SK-N-SH (cell line): ENCODE data around the gene OR2B2. TPM values are rescaled to one million over a fixed set of nuclear protein-coding genes. Genes with fewer than 3 reads are reported as not detected.

Experiments
- CTCF ChIA-PET: fragments of 300-600, 350-600 bp; formaldehyde crosslinking; extraction: SDS; loops from one replicate; lab custom pipeline; 2021; lab: Yijun Ruan, JAX
- POLR2A ChIA-PET: fragments of 350-600 bp; sonication (Branson Sonifier 250); formaldehyde crosslinking; extraction: SDS; loops from one replicate; lab custom pipeline; 2020; ENCODE audit warnings: antibody characterized with exemption, inconsistent platforms; lab: Yijun Ruan, JAX
- DNase-seq: peaks from one replicate; pipeline ENCODE4 v3.0.0; 2012
- H2AFZ ChIP-seq: fragments of 200-600 bp; sonication (generic); 2 replicates; pipeline ENCODE4 v1.8.1; 2016; ENCODE audit warnings: antibody characterized with exemption, mild to moderate bottlenecking, low read depth
- H3F3A ChIP-seq: fragments of 200-600 bp; sonication (generic); replicated peaks from 2 replicates; pipeline ENCODE3; 2016; ENCODE audit warnings: antibody characterized with exemption, mild to moderate bottlenecking; ENCODE audit not compliant: insufficient read depth
- H3K27ac ChIP-seq, 2 experiments: fragments of 200-500 bp in 1 of 2; fragments of 200-600 bp in 1 of 2; sonication (Bioruptor generic) in 1 of 2; sonication (generic), shearing (Covaris generic) in 1 of 2; 2 replicates each; pipeline versions ENCODE4 v1.5.1 to v1.6.1; 2014 to 2016; ENCODE audit warnings: low read depth in 2 of 2, inconsistent platforms in 1 of 2, low read length in 1 of 2, mild to moderate bottlenecking in 1 of 2, mixed read lengths in 1 of 2
- H3K27me3 ChIP-seq: fragments of 200-600 bp; sonication (generic), shearing (Covaris generic); 2 replicates; pipeline ENCODE4 v1.6.1; 2016; ENCODE audit warnings: mixed run types; ENCODE audit not compliant: insufficient read depth
- H3K36me3 ChIP-seq, 2 experiments: fragments of 200-500 bp in 1 of 2; fragments of 200-600 bp in 1 of 2; sonication (Bioruptor generic) in 1 of 2; sonication (generic) in 1 of 2; replicated peaks in 1 of 2; 2 replicates each; pipeline versions ENCODE3 to v1.5.1; 2014 to 2016; ENCODE audit warnings: low read length in 1 of 2, mild to moderate bottlenecking in 1 of 2; ENCODE audit not compliant: insufficient read depth in 2 of 2, control insufficient read depth in 1 of 2
- H3K4me1 ChIP-seq, 2 experiments: fragments of 200-500 bp in 1 of 2; fragments of 200-600 bp in 1 of 2; sonication (Bioruptor generic) in 1 of 2; sonication (generic), shearing (Covaris generic) in 1 of 2; 2 replicates each; pipeline versions ENCODE4 v1.5.1 to v1.6.1; 2014 to 2016; ENCODE audit warnings: low read depth in 1 of 2, low read length in 1 of 2, mixed run types in 1 of 2; ENCODE audit not compliant: insufficient read depth in 2 of 2, control insufficient read depth in 1 of 2
- H3K4me2 ChIP-seq: fragments of 200-600 bp; sonication (generic), shearing (Covaris generic); 2 replicates; pipeline ENCODE4 v1.6.1; 2017; ENCODE audit warnings: mixed run types
- H3K4me3 ChIP-seq, 2 experiments: fragments of 200-500 bp in 1 of 2; fragments of 200-600 bp in 1 of 2; sonication (Bioruptor generic) in 1 of 2; sonication (generic), shearing (Covaris generic) in 1 of 2; 2 replicates each; pipeline versions ENCODE4 v1.5.1 to v1.8.1; 2014 to 2016; ENCODE audit warnings: low read depth in 2 of 2, inconsistent platforms in 1 of 2, low read length in 1 of 2, mild to moderate bottlenecking in 1 of 2, mixed read lengths in 1 of 2, moderate library complexity in 1 of 2
- H3K79me2 ChIP-seq: fragments of 200-600 bp; sonication (generic); 2 replicates; pipeline ENCODE4 v1.8.1; 2017; ENCODE audit warnings: mild to moderate bottlenecking; ENCODE audit not compliant: insufficient read depth
- H3K9ac ChIP-seq: fragments of 200-600 bp; sonication (generic); 2 replicates; pipeline ENCODE4 v1.6.1; 2017; ENCODE audit warnings: mixed run types
- H3K9me2 ChIP-seq: fragments of 200-600 bp; sonication (generic); 2 replicates; pipeline ENCODE4 v1.6.1; 2017; ENCODE audit warnings: mixed run types
- H3K9me3 ChIP-seq: fragments of 200-600 bp; sonication (generic); 2 replicates; pipeline ENCODE4 v1.6.1; 2017; ENCODE audit warnings: mixed run types, mild to moderate bottlenecking, moderate library complexity
- H4K20me1 ChIP-seq: fragments of 200-600 bp; sonication (generic); 2 replicates; pipeline ENCODE4 v1.6.1; 2017; ENCODE audit warnings: mild to moderate bottlenecking, mixed run types; ENCODE audit not compliant: insufficient read depth
- CHD2 ChIP-seq: fragments of 150-350 bp; IDR thresholded peaks from 2 replicates; pipeline ENCODE4 v1.6.1; 2018; ENCODE audit warnings: low read length; ENCODE audit not compliant: partially characterized antibody
- ELF1 ChIP-seq: IDR thresholded peaks from 2 replicates; pipeline ENCODE4 v1.4.0; 2012
- EP300 ChIP-seq, 2 experiments: IDR thresholded peaks; 2 replicates each; pipeline versions ENCODE4 v1.4.0 to v1.6.1; 2012; ENCODE audit warnings: borderline replicate concordance in 1 of 2, low read depth in 1 of 2, low read length in 1 of 2
- EZH2phosphoT487 ChIP-seq: fragments of 200-600 bp; sonication (generic); IDR thresholded peaks from 2 replicates; pipeline ENCODE4 v1.6.1; 2017; ENCODE audit warnings: low read depth, mixed run types, mild to moderate bottlenecking, antibody characterized with exemption, moderate library complexity, borderline replicate concordance
- FOSL2 ChIP-seq: IDR thresholded peaks from 2 replicates; pipeline ENCODE4 v1.4.0; 2012; ENCODE audit warnings: low read depth, mild to moderate bottlenecking, moderate library complexity, borderline replicate concordance
- FOXJ3 ChIP-seq: sonication (generic); formaldehyde crosslinking; IDR thresholded peaks from 2 replicates; pipeline ENCODE4 v1.5.1; 2020; ENCODE audit warnings: mild to moderate bottlenecking, missing genetic modification reagents
- FOXM1 ChIP-seq: IDR thresholded peaks from 2 replicates; pipeline ENCODE4 v1.4.0; 2012; ENCODE audit warnings: low read depth, mild to moderate bottlenecking
- GATA2 ChIP-seq: sonication (generic); formaldehyde crosslinking; IDR thresholded peaks from 2 replicates; pipeline ENCODE4 v1.5.0; 2020; ENCODE audit warnings: mild to moderate bottlenecking, missing genetic modification reagents
- JUND ChIP-seq: IDR thresholded peaks from 2 replicates; pipeline ENCODE4 v1.4.0; 2012
- MEF2A ChIP-seq: IDR thresholded peaks from 2 replicates; pipeline ENCODE4 v1.4.0; 2012; ENCODE audit warnings: low read depth, borderline replicate concordance
- NFIC ChIP-seq: IDR thresholded peaks from 2 replicates; pipeline ENCODE4 v1.4.0; 2012; ENCODE audit warnings: borderline replicate concordance
- NRF1 ChIP-seq: IDR thresholded peaks from 2 replicates; pipeline ENCODE4 v1.6.1; 2012; ENCODE audit warnings: low read depth, mild to moderate bottlenecking, low read length
- POLR2AphosphoS5 ChIP-seq: IDR thresholded peaks from 2 replicates; pipeline ENCODE4 v1.6.1; 2012; ENCODE audit warnings: low read depth, low read length
- RAD21 ChIP-seq: IDR thresholded peaks from 2 replicates; pipeline ENCODE4 v1.6.1; 2012; ENCODE audit warnings: mild to moderate bottlenecking, low read length
- RCOR1 ChIP-seq: fragments of 150-350 bp; IDR thresholded peaks from 2 replicates; pipeline ENCODE4 v1.6.1; 2017; ENCODE audit warnings: antibody characterized with exemption, low read length
- REST ChIP-seq: IDR thresholded peaks from 2 replicates; pipeline ENCODE4 v1.6.1; 2012; ENCODE audit warnings: mild to moderate bottlenecking, low read depth, low read length, moderate library complexity
- RFX5 ChIP-seq: IDR thresholded peaks from 2 replicates; pipeline ENCODE4 v1.6.1; 2012; ENCODE audit warnings: mild to moderate bottlenecking, improper control_type of control experiment, low read length
- SIN3A ChIP-seq: IDR thresholded peaks from 2 replicates; pipeline ENCODE4 v1.6.1; 2012; ENCODE audit warnings: low read depth, mild to moderate bottlenecking, low read length, moderate library complexity, borderline replicate concordance
- SMC3 ChIP-seq: IDR thresholded peaks from 2 replicates; pipeline ENCODE4 v1.6.1; 2012; ENCODE audit warnings: low read depth, low read length, improper control_type of control experiment
- TAF1 ChIP-seq: IDR thresholded peaks from 2 replicates; pipeline ENCODE4 v1.6.1; 2012; ENCODE audit warnings: low read depth, mild to moderate bottlenecking, low read length, moderate library complexity, borderline replicate concordance
- TCF12 ChIP-seq: IDR thresholded peaks from 2 replicates; pipeline ENCODE4 v1.4.0; 2012
- TEAD4 ChIP-seq: IDR thresholded peaks from 2 replicates; pipeline ENCODE4 v1.4.0; 2012; ENCODE audit warnings: mild to moderate bottlenecking, borderline replicate concordance; ENCODE audit not compliant: insufficient read depth
- WGBS: methylation state at CpG from one replicate; pipeline ENCODE4 v1.1.6; 2017; ENCODE audit warnings: low lambda C conversion rate; 5-methylcytosine and 5-hydroxymethylcytosine counted together
- polyA plus RNA-seq, 3 experiments: library from polyadenylated mRNA; depleted of rRNA; stranded (reverse); fragments of >200 nt; gene quantifications; 2 replicates each; pipeline ENCODE4 v1.2.3, GENCODE V29; 2012
- TF ChIP-seq, protein P1 (sequence below): IDR thresholded peaks from 2 replicates; pipeline ENCODE4 v1.4.0; 2012; ENCODE audit warnings: low read depth, borderline replicate concordance
- TF ChIP-seq, protein P2 (sequence below): fragments of 150-350 bp; IDR thresholded peaks from 2 replicates; pipeline ENCODE4 v1.6.1; 2016; ENCODE audit warnings: mild to moderate bottlenecking, low read depth, low read length
- TF ChIP-seq, protein P3 (sequence below): IDR thresholded peaks from 2 replicates; pipeline ENCODE4 v1.4.0; 2012; ENCODE audit warnings: low read depth, borderline replicate concordance

The OR2B2 gene
- polyA plus RNA-seq, 1 of the 3 experiments (the other 2 are of a cell fraction) = not detected

GRCh38 chr6:27902335-27903314 lies 9.6 kb downstream of the OR2B2 start:
- Histone ChIP-seq H3K4me2 (peak overlapping the region; percentile 76), H3K36me3 (no peaks in the 10 kb centered on the region), H3K27ac (peak overlapping the region; percentile 86 to 94), H3K4me3 (peak overlapping the region; percentile 66 to 72), H3K9me3 (no peaks in the 10 kb centered on the region), H3F3A (peaks cover 15% of the 10 kb centered on the region), H4K20me1 (no peaks in the 10 kb centered on the region), H3K4me1 (no peaks in the 10 kb centered on the region), H2AFZ (peak overlapping the region; percentile 91), H3K9ac (peak overlapping the region; percentile 69), H3K79me2 (no peaks in the 10 kb centered on the region), H3K9me2 (no peaks in the 10 kb centered on the region), H3K27me3 (no peaks in the 10 kb centered on the region)
- 1% methylated on average over 33 of the region's 38 CpGs for WGBS
- ChIA-PET POLR2A (interaction anchor here (0.5 to 1.4 kb wide), 3 partner anchors 9 to 95 kb away, joined by 3 to 14 read pairs (median 5); a partner anchor contains a TSS), CTCF (no interaction called here)
- peak; percentile 72 for DNase-seq
- TF ChIP-seq, protein P1, sequence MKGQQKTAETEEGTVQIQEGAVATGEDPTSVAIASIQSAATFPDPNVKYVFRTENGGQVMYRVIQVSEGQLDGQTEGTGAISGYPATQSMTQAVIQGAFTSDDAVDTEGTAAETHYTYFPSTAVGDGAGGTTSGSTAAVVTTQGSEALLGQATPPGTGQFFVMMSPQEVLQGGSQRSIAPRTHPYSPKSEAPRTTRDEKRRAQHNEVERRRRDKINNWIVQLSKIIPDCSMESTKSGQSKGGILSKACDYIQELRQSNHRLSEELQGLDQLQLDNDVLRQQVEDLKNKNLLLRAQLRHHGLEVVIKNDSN = 0 out of 2 replicates have a peak, but pooled peaks have one; percentile 17
- TF ChIP-seq FOXM1 = no peak
- no peak for TF ChIP-seq RCOR1
- no peak for TF ChIP-seq NRF1
- TF ChIP-seq FOXJ3 (CRISPR knock-in tag) = no peak
- no peak for TF ChIP-seq CHD2
- TF ChIP-seq, protein P2, sequence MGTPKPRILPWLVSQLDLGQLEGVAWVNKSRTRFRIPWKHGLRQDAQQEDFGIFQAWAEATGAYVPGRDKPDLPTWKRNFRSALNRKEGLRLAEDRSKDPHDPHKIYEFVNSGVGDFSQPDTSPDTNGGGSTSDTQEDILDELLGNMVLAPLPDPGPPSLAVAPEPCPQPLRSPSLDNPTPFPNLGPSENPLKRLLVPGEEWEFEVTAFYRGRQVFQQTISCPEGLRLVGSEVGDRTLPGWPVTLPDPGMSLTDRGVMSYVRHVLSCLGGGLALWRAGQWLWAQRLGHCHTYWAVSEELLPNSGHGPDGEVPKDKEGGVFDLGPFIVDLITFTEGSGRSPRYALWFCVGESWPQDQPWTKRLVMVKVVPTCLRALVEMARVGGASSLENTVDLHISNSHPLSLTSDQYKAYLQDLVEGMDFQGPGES = 0 out of 2 replicates have a peak, but pooled peaks have one; percentile 3
- TF ChIP-seq GATA2 (CRISPR knock-in tag) = no peak
- peak; percentile 79 for TF ChIP-seq TEAD4
- TF ChIP-seq REST = 0 out of 2 replicates have a peak, but pooled peaks have one; percentile 39
- TF ChIP-seq POLR2AphosphoS5 = no peak
- TF ChIP-seq EZH2phosphoT487 = no peak
- no peak for TF ChIP-seq RFX5
- no peak for TF ChIP-seq SMC3
- TF ChIP-seq ELF1 = peak; percentile 33; the same call in 1 of the 2 replicates
- TF ChIP-seq, protein P3, sequence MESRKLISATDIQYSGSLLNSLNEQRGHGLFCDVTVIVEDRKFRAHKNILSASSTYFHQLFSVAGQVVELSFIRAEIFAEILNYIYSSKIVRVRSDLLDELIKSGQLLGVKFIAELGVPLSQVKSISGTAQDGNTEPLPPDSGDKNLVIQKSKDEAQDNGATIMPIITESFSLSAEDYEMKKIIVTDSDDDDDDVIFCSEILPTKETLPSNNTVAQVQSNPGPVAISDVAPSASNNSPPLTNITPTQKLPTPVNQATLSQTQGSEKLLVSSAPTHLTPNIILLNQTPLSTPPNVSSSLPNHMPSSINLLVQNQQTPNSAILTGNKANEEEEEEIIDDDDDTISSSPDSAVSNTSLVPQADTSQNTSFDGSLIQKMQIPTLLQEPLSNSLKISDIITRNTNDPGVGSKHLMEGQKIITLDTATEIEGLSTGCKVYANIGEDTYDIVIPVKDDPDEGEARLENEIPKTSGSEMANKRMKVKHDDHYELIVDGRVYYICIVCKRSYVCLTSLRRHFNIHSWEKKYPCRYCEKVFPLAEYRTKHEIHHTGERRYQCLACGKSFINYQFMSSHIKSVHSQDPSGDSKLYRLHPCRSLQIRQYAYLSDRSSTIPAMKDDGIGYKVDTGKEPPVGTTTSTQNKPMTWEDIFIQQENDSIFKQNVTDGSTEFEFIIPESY = no peak
- peak; percentile 8; the same call in 1 of the 2 replicates for TF ChIP-seq NFIC
- no peak for TF ChIP-seq RAD21
- TF ChIP-seq FOSL2 = peak; percentile 72
- TF ChIP-seq JUND = no peak
- no peak for TF ChIP-seq TCF12
- TF ChIP-seq SIN3A = no peak
- 0 out of 2 replicates have a peak, but pooled peaks have one; percentile 19 for TF ChIP-seq TAF1
- no peak for TF ChIP-seq MEF2A
- TF ChIP-seq EP300 (IDR thresholded peaks at IDR 0.05; ENCODE audit: borderline replicate concordance in 1 of 2, low read depth in 1 of 2, low read length in 1 of 2) = peak in 1 of 2 experiments; percentile 44; a peak in 1 of 4 replicates
